Endometrium (tissue), 2 donors: ENCODE measurements around the gene GNAL.

Experiments
- FAIRE-seq: peaks from 2 replicates; lab custom pipeline; 2012; peaks lifted over from hg19 to GRCh38; lab: Jason Lieb, UNC
- donor health status: control.
- donor health status: control.

The GNAL gene

DNA sequence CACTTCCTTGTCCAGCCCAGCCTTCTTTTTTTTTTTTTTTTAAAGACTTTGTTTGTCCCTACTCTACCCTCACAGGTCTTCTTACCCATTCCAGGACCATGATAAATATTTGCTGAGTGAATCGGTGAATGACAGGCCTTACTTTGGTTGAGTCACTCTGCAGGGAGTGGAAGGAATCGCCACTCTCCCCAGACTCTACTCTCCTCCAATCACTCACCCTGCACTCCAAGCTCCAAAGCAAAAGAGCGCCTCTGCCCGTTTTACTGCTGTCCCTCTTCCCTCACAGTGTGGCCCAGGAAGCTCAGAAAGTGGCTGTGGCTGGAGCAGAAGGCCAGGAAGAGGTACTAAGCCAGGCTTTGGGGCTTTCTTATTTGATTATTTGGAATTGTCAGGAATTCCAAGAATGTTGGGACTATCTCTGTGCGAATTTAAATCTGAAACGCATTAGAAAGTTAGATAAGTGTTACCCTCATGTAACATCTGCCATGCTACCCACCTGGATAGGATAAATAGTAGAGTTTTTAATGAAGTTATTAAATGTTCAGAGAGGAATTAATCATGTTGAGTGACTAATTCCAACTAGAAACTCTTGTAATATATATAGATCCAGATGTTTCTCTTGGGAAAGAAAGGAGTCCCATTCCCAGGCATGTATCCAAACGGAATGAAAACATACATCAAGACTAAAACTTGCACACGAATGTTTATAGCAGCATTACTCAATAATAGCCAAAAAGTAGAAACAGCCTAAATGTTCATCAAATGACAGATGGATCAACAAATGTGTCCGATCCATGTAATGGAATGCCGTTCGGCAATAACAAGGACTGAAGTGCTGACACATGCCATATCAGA is 119.2 kb downstream of the GNAL start:
- no peak for FAIRE-seq

DNA sequence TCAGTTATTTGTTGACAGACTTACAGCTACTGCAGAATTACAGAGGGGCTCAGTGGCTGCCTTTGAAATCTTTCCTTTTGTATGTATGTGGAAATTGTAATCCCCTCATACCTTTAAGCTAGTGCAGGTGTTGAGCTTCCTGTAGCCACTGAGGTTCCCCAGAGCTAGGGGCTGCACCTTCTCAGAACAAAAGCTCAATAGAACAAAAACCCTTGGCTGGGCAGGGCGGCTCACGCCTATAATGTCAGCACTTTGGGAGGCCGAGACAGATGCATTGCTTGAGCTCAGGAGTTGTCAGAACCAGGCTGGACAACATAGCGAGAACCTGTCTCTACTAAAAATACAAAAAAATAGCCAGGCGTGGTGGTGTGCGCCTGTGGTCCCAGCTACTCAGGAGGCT is 120.8 kb downstream of the GNAL start:
- FAIRE-seq: no peak

DNA sequence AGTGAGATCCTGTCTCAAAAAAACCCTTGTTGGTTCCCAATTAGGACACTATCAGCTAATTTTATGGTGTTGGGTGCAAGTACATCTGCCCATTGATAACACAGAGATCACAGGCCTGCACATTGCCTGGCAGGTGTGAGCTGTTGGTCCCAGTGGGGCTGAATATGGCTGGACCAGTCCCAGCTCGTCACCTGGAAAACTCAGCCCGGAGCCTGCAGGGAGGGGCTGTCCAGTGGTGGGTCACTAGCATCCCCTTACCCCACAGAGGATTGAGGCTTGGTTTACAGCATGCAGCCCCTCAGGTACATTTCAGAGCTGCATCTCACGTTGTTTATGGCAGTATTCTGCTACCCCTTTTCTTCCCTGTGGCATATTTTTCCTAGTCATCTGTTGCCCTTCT is 121.3 kb downstream of the GNAL start:
- no peak for FAIRE-seq

DNA sequence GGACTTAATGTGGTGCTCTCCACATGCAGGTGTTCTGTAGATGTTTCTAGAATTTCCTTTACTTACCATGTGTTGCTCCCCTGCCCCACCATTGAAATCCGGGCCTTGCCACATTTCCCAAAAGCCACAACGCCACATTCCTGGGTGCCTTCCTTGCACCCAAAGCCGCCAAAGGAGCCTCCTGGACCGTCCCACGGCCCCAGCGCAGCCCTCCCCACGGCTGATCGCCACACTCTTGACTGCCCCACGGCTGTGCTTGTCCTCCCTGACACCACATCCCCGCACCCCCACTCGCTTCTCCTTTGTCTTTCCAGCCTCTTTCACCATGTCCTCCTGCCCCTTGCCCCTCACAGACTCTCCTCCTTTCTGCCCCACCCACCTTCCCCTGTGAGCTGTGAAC is 121.9 kb downstream of the GNAL start:
- no peak for FAIRE-seq

DNA sequence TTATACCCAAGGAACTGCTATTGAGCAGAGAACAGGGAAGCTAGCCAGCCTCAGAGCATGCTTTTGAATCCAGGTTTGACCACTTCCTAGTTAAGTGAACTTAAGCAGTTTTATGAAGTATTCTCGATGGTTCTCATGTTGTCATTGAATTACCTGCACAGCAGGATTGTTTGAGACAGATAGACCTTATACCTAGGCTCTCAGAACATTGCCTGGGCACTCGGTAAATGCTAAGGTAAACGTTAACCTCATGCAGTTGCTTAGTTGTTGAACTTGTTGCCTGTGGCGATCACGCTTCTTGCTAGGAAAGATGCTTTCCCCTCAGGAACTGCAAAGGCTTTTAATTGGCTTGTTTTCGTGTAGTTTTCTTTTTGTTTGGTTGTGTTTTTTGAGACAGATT is 128.2 kb downstream of the GNAL start:
- FAIRE-seq: no peak

DNA sequence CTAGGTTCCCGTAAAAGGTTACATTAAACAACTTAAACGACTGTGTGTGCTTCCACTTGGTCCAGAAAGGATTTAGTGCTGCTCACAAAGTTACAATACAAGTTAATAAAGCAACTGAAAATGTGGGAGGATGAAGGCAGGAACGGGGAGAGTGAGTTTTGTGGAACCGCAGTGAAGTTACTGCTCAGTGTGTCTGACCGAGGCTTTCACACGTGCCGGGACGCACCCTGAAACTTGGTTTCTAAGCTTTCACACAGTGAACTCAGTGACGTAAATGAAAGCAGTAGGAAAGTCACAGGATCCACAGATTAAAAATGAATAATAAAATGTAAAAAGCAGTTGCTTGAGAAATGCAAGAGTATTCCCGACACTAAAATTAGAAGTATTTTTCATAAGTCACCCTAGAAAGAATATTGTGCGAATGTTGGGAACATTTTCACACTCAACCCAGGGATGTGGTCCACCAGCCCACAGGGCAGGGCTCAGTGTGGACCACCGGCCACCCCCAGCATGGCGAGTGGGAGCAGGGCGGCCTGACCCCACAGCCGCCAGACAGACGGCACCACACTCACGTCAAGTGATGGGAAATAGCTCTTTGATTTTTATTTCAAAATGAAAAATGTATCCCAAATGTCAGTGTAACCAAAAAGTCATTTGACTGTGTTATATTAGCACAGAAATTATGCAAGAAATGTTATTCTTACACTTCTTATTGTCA is 129.6 kb downstream of the GNAL start:
- FAIRE-seq: no peak

DNA sequence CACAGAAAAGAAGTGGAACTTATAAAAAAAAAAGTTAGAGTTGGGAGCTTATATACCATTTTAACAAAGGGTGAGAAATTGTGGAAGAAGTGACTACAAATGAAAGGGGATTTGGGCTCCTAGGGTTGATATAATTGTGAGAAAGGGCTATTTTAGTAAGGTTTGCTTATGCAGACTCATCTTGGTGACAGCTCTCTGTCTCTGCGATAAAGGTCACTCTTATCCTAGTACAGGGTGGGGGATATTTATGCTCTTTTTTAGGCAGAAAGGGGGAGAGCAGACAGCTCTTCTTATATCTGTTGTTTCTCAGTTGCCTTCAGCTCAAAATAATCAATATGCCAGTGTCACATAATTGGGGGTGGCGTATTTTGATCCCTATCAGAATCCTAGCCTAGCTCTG is 130.9 kb downstream of the GNAL start:
- no peak for FAIRE-seq

DNA sequence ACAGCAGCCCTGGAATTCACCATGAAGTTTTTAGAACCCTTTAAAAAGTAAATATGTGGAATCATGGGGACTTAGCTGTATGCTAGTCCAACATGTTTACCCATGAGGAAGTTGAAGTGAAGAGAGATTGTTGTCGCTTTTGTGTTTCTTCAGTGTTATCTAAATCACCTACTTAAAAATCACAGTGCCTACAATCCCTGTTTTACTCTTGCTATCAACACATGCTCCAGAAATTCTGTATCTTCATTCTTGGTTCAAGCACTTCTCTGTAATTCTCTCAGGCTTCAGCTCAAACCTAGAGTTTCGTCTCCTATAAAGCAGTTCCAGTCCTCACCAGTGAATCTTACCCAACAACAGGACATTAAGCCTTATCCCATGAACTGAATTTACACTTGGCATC is 131.6 kb downstream of the GNAL start:
- FAIRE-seq: no peak

DNA sequence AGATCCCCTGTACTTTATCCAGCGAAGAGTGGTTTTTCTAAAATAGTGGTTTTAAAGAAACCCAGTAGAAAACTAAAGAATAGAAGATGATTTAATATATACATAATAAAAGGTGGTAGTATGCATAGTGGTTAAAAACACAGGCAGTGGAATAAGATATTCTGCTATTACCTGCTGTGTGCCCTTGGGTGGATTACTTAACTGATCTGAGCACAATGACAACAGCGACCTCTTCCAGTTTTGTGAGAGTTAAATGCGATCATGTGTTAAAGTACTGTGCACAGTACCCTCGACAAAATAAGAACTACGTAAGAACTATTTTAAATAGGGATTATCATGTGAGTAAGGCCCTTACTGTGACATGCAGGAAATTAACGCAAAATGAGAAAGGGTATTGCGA is 132.1 kb downstream of the GNAL start:
- no peak for FAIRE-seq

DNA sequence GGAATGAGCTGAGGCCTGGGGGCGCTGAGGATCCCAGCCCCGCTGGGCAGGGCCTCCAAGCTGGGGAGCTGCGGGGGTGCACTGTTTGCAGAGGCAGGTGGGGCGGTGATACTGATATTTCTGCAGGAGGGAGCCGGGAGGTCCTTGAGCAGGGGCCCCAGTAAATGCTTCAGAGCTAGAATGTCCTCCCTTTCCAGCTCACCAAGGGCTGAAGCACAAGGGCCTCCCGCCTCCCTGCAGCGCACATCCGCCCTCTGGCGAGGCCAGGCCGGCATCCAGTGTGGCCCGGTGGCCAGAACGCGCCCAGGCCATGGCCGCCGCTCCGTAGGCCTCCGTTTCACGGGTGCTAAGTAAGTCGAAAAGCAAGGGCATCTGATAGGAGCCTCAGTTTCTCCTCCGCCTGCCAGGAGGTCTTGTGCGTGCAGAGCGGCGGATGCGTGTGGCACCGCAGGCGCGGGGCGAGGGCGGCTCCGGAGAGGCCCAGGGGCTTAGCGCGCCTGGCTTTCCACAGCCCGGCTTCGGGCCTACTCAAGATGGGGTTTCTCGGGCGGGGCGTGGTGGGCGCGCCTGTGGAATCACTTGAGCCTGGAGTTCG is 132.7 kb downstream of the GNAL start:
- FAIRE-seq: no peak

DNA sequence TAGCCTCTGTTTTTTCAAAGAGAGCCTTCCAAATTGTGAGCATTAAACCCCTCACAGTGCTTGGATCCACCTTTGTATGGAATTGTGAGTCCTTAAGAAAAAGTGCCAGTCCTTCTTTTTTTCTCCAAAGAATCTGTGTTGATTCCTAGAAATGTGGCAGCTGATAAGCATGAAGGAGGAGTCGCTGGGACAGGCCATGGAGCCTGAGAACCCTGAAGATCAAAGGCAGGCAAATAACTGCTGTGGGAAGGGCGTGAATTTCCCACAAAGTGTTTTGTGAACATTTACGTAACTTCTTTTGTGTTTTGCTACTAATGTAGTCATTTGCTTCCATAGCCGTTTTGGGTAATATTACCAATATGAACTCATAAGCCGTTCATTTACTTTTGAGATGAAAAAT is 134.5 kb downstream of the GNAL start:
- no peak for FAIRE-seq

DNA sequence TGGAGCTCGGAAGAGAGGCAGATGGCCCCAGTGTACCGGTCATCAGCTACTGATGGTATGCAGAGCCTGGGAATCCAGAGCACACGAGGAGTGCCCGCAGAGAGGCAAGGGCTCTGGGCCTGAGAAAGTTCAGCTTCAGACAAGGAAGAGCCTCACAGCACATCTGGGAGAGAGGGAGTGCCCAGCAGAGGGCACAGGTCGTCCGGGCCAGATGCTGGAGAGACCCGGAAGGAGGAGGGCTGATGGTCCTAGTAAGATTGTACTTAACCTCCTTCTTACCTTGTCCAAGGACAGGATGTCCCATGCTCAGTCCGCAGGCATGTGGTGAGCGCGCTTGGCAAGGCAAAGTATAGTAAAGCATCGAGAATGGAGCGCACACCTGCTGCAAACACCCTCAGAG is 137.8 kb downstream of the GNAL start:
- FAIRE-seq: no peak

DNA sequence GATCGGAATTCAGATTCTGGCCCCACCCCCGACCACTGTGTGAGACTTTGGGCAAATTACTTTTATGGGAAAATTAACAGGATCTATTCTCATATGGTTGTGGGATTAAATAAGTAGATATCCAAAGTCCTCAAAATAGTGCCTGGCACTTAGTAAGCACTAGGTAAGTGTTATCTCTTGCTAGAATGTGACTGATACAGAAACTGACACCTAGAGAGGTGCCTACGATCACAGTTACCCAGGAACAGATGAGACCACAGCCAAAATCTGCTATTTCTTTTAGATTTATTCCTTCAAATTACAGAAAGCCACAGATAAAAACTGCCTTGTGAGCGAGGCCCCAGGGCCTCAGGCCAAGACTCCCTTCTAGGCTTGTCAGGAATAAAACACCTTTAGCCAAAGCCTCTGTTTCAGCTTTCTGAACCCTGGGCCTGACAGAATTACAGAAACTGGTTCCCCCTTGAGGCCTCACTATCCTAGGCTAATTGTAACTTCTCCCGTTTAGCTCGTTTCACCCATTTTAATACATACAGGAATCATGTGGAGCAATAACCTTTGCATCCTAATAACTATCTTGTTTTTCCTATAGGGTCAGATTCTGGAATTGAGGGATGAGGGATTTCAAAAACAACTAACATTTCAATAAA is 139.8 kb downstream of the GNAL start:
- FAIRE-seq: no peak

DNA sequence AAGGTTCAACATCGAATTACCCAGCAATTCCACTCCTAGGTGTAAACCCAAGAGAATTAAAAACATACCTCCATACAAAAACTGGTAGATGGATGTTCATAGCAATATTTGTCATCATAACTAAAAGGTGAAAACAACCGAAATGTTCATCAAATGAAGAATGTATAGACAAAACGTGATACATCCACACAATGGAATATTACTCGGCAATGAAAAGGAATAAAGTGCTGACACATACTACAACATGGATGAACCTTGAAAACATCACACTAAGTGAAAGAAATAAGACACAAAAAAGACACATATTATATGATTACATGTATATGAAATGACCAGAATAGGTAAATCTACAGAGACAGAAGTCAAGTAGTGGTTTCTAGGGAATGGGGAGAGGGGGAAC is 141.5 kb downstream of the GNAL start:
- FAIRE-seq: no peak

DNA sequence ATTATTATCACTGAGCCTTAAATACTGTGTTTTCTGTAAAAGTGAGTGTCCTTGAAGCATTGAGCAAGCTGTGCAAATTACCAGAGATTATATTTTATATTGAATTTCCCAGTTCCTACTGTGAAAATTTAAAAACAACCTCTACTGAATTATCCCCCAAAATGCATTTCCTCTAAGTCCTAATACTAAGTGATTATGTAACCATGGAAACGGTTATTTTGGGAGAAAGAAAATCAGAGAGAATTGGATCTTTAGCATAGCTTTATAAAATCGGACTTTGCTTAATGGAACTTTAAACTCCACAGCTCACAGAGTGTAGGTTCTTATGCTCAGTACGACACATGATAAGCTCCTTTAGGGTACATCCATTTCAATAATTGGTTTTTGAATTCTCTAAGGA is 142.9 kb downstream of the GNAL start:
- FAIRE-seq: no peak

DNA sequence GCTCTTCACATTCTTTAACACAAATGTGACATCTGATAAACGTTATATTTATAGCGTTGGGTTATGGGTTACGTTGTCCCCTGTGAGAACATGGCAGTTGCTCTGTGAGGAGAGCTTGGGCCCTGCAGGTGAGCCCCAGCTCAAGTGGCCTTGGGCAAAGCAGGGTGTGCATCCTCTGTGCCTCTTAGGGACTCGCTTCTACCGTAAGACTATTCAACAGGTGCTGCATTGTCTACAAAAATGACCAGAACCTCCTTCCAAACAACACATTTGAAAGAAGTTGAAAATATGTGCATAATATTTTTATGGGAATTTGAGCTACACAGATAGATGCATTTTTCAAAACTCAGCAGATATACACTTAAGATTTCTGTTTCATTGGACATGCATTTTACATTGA is 145.7 kb downstream of the GNAL start:
- no peak for FAIRE-seq

DNA sequence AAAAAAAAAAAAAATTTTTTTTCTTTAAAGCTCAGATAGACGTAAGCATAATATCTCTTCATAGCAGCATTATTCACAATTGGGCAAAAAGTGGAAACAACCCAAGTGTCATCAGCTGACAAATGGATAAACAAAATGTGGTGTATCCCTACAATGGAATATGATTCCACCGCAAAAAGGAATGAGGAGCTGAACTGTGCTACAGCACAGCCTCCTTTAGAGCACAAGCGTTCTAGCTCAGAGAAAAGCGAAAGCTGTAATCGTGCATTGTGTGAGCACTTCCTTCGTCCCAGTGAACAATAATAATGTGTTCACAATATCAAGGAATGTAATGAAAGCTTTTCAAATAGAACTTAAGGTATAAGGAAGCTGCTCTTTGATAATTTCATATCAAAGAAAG is 150.5 kb downstream of the GNAL start:
- no peak for FAIRE-seq

DNA sequence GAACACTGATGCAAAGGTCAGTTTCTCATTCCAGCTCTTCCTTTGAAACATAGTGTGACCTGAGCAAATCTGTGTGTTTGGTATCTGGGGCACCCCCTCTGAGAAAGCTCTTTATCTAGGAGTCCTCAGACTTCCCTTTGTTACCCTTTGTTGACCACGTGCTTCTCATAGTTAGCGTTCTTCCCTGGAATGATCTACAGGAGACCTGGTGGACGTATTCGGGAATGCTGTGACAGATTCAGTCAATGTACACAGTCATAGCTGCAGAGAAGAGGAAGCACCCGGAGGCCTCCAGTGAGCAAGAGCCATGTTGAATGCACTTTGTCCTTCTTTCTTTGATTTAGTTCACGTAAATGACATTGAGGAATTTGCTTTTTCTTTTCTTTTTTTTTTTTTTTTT is 151.4 kb downstream of the GNAL start:
- no peak for FAIRE-seq

DNA sequence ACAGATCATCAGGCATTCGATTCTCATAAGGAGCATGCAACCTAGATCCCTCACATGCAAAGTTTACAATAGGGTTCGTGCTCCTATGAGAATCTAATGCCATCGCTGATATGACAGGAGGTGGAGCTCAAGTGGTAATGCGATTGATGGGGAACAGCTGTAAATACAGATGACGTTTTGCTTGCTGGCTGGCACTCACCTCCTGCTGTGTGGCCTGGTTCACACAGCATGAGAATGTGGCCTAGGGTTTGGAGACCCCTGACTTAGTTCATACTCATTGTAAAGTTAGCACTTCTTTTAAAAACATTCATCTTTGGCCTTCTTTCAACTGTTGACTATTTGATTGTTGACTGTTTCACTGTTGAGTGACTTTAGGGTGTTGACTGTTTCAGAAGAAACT is 153.5 kb downstream of the GNAL start:
- FAIRE-seq: no peak

DNA sequence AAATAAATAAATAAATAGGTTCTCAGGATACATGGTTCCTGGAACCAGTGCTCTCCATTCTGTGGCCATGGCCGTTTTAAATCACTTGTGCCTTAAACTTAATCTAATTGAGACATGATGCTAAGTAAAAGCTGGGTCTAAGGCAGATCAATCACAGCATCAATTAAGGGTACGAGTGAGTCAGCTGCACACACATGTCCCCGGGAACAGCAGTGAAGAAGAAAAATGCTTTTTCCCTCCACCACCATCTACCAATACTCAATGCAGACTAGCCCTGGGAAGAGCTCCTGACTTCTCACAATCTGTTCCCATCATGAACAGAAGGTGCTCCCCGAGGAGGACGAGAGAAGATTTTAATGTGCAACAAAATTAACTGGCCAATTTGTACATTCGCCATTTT is 155.4 kb downstream of the GNAL start:
- no peak for FAIRE-seq

DNA sequence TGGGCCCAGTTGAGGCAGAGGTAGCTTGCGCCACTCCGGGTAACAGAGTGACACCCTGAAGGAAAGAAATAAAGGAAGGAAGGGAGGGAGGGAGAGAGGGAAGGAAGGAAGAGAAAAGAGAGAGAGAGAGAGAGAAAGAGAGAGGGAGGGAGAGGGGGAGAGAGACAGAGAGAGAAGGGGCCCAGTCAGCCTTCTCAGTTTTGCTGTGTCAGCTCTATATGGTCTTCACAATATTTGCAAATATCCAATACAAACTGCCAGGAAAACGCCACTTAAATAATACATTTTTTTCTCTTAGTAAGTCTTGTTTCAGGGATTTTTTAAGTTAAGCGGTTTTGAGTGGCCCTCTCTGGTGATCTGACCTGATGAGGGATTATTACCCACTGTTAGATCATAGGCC is 156.6 kb downstream of the GNAL start:
- FAIRE-seq: no peak

DNA sequence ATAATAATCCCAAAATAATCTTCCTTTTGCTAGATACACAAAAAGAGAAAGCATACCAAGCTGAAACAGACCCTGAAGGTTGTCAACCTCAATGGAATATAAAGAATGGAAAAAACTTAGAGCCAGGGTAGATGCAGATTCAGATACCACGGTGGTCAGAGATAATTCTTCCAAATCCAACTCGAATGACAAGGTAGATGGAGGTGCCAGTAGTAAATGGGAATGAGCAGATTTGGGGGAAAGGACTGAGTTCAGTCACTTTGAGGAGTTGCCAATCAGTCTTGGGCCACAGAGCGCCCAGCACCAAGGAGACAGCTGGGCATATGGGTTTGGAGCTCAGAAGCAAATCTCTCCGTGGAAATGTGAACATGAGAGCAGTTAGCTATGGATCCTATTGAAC is 158.7 kb downstream of the GNAL start:
- no peak for FAIRE-seq

DNA sequence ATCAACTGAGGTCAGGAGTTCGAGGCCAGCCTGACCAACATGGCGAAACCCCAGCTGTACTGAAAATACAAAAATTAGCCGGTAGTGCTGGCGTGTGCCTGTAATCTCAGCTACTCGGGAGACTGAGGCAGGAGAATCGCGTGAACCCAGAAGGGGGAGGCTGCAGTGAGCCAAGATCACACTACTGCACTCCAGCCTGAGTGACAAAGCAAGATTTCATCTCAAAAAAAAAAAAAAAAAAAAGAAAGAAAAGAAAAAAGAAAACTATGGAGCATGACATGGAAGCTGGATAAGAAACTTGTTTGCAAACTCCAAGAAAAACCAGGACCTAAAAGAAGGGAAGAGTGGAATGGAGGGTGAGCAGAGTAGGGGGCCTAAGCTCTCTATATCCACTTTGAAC is 160.2 kb downstream of the GNAL start:
- no peak for FAIRE-seq
